ENCODE data around the gene VWA2.

The VWA2 gene

GRCh38 chr10:114245121-114245791 is 6.2 kb downstream of the VWA2 start:
- no peak for TF ChIP-seq CTCF (conservative IDR thresholded peaks at IDR 0.05; ENCODE audit: low read depth, low read length)
- DNase-seq (ENCODE audit: low read depth) = no peak
- no peak overlapping the region for H3K4me3 ChIP-seq (ENCODE audit: low read length)

- DNase-seq (ENCODE audit: low read depth) = no peak
- no peak for TF ChIP-seq CTCF (conservative IDR thresholded peaks at IDR 0.05; ENCODE audit: low read depth, low read length)
- H3K4me3 ChIP-seq (ENCODE audit: low read length) = no peak overlapping the region
These were observed 7.7 kb downstream of the VWA2 start for GRCh38 chr10:114246679-114247305.

GRCh38 chr10:114250236-114250635 is 11.2 kb downstream of the VWA2 start:
- no peak for TF ChIP-seq CTCF (conservative IDR thresholded peaks at IDR 0.05; ENCODE audit: low read depth, low read length)
- DNase-seq (ENCODE audit: low read depth) = no peak

GRCh38 chr10:114250716-114251115 is 11.7 kb downstream of the VWA2 start:
- no peak for TF ChIP-seq CTCF (conservative IDR thresholded peaks at IDR 0.05; ENCODE audit: low read depth, low read length)
- H3K4me3 ChIP-seq (ENCODE audit: low read length) = no peak overlapping the region
- DNase-seq (ENCODE audit: low read depth) = no peak

More at GRCh38 chr10:114250236-114250635, 11.2 kb downstream of the VWA2 start:
- H3K4me3 ChIP-seq (ENCODE audit: low read length) = no peak overlapping the region

- DNase-seq (ENCODE audit: low read depth) = no peak
- H3K4me3 ChIP-seq (ENCODE audit: low read length) = no peak overlapping the region
- no peak for TF ChIP-seq CTCF (conservative IDR thresholded peaks at IDR 0.05; ENCODE audit: low read depth, low read length)
These were observed 13.0 kb downstream of the VWA2 start for GRCh38 chr10:114252092-114252491.

- no peak for TF ChIP-seq CTCF (conservative IDR thresholded peaks at IDR 0.05; ENCODE audit: low read depth, low read length)
- no peak overlapping the region for H3K4me3 ChIP-seq (ENCODE audit: low read length)
- DNase-seq (ENCODE audit: low read depth) = no peak
These were observed 13.8 kb downstream of the VWA2 start for GRCh38 chr10:114252883-114253282.

- TF ChIP-seq CTCF (conservative IDR thresholded peaks at IDR 0.05; ENCODE audit: low read depth, low read length) = no peak
- DNase-seq (ENCODE audit: low read depth) = no peak
These were observed 16.2 kb downstream of the VWA2 start for GRCh38 chr10:114255227-114255626.

More at GRCh38 chr10:114255227-114255626, 16.2 kb downstream of the VWA2 start:
- H3K4me3 ChIP-seq (ENCODE audit: low read length) = no peak overlapping the region

Data from retinal pigment epithelial cell (primary cell).